ENCODE data around the gene RARA.

RARA gene

GRCh38 chr17:40309031-40309948 lies at the start of gene RARA:
Gene RARA (plus strand): TSS chr17:40309180. CDS start chr17:40331219, 22,039 bp downstream.
- no peak for DNase-seq (ENCODE audit: low spot score)

GRCh38 chr17:40259505-40259904 lies 49.5 kb upstream of the RARA start:
- DNase-seq (ENCODE audit: low spot score): no peak

DNA sequence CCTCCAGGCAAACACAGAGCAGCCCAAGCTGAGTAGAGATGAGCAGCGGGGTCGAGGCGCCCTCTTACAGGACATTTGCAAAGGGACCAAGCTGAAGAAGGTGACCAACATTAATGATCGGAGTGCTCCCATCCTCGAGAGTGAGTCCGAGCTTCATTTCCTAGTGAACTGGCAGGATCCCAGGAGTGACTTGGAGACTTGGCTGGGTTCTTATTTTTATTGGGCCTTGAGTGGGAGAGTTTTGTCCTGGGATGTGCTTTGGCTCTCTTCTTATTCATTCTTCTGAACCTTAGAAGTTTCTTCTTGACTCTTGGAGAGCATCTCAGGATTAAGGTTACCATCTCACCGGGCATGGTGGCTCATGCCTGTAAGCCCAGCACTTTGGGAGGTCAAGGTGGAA lies 48.5 kb upstream of the RARA start:
- DNase-seq (ENCODE audit: low spot score): no peak

GRCh38 chr17:40264458-40265185 lies 44.4 kb upstream of the RARA start:
- DNase-seq (ENCODE audit: low spot score): no peak

GRCh38 chr17:40265337-40265736 lies 43.6 kb upstream of the RARA start:
- DNase-seq (ENCODE audit: low spot score): no peak

DNA sequence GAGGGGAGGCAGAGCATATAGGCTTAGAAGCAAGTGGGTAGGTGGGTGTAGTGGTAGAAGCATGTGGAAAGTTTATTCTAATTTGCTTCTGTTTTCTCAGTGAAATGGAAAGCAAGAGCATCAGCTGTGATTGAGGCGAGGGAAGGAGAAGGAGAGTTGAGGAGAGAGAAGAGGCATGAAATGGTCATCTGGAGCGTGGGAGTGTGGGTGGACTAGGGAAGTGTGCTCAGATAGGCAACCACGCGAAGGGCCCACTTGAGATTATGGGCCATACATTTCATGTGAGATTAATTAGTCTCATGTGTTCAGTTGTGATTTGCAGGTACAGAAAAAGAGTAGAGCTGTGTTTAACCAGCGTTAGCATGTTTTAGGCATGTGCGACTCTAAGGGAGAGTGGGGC lies 42.1 kb upstream of the RARA start:
- DNase-seq (ENCODE audit: low spot score): no peak

DNA sequence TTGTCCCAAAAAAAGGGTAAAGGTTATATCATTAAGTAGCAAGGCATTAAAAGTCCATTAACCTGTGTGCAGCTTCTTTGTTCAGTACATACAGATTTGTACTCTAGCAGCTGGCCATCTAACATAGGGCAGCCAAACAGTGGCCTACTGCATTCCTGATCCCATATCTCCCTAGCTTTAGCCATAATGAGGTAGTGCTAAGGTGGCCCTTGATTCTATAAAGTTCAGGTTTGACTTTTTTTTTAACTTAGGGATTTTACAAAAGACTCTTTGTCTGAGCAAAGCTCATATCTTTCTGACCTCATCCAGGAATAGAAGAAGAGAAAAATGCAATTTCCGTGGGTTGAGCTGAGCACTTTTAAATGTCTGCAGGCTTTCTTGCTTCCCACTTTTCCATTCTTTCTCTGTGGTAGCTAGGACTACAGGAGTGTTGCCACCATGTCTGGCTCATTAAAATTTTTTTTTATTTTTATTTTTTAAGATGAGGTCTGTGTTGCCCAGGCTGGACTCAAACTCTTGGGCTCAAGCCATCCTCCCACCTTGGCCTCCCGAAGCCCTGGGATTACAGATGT lies 40.8 kb upstream of the RARA start:
- DNase-seq (ENCODE audit: low spot score): no peak

DNA sequence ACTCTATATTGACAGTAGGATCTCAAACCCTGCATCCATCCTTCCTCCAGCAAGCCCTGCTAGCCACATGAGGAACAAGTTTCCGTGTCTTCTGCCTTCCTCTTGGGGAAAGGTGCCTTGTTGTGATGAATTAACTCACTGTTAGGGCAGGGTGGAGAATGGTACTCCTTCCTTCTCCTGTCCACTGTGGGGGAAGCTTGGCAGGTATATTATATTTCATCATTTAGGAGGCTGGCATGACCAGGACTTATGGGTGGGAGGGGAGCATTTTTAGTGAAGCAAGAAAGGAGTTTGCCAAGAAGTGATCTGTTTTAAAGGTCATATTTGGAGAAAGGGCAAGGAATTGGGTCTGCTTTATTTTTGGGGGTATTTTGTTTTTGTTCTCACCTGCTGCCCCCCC lies 30.6 kb upstream of the RARA start:
- DNase-seq (ENCODE audit: low spot score): no peak

DNA sequence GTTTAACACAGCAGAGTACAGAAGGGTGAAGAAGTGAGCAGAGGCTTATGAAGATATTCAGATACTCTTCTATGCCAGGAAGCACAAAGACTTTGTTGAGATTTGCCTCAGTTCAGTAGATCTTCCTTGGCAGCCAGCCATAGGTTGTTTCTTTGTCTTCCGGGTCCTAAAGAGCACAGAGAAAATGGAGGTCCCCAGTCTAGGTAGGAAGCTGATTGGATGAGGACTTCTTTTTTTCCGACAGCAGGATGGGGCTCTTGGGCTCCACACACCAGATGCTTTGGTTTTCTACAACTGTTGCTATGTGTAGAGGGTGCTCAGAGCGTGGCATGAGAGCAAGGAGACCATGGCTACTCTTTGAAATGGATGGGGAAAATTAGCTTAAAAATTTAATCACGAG lies 29.6 kb upstream of the RARA start:
- DNase-seq (ENCODE audit: low spot score): no peak

DNA sequence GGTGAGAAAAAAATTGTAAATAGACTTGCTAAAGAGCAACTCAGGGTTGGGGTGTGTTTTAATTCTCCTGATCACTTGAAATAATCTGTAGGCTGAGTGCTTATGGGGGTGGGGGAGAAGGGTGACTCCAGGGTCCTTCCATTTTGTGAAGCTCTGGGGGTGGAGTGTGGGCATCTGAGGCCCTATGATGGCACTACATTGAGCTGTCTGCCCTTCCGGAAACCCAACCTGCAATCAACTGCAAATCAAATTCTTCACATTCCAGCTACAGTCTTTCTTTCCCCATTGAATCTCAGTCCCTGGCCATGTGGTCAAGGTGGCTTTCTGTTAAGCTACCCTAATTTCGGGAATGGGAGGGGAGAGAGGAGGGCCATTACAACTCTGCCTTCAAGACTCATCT lies 27.3 kb upstream of the RARA start:
- DNase-seq (ENCODE audit: low spot score): no peak

GRCh38 chr17:40283662-40284061 lies 25.3 kb upstream of the RARA start:
- DNase-seq (ENCODE audit: low spot score): no peak

DNA sequence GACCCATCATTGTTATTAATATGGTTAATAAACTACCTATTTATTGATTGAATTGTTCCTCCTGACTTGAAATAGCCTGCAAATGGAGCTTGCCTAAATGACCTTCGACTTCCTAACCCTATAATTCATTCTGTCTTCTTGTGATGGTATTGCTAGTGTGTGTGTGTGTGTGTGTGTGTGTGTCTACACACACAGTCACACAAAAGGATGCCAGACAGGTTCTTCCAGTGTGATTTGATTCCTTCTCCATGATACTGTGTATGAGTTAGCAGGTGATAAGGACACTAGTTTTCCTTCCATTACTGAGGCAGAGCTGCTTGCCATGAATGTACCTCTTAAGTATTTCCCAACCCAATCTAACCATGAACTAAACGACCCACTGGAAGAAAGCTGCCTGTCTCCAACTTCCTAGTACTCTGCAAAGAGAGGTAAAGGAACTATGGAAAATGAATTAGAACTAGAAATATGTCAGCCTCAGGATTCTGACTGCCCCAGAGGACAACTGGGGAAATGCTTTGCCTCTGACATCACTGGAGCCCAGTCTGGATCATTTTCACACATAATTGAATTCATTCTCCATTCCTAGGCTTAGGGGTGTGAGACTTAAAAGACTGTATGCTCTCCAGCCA lies 24.8 kb upstream of the RARA start:
- no peak for DNase-seq (ENCODE audit: low spot score)

DNA sequence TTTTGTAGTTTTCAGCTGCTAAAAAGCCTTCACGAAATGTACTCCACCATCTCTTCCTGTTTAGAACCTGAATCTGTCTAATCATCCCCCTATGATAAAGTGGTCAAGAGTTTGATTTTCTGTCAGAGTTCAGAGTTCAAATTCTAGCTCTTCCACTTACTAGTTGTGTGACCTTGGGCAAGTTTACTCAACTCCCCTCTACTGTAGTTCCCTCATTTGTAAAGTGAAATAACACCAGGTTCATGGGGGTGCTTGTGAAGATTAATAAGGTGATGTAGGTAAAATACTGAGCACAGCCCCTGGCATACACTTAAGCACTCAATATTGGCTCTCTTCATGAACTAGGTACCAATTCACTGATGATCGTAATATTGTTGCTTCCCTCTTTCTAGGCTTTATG lies 22.5 kb upstream of the RARA start:
- no peak for DNase-seq (ENCODE audit: low spot score)

GRCh38 chr17:40287159-40287493 lies 21.9 kb upstream of the RARA start:
- DNase-seq (ENCODE audit: low spot score): no peak

DNA sequence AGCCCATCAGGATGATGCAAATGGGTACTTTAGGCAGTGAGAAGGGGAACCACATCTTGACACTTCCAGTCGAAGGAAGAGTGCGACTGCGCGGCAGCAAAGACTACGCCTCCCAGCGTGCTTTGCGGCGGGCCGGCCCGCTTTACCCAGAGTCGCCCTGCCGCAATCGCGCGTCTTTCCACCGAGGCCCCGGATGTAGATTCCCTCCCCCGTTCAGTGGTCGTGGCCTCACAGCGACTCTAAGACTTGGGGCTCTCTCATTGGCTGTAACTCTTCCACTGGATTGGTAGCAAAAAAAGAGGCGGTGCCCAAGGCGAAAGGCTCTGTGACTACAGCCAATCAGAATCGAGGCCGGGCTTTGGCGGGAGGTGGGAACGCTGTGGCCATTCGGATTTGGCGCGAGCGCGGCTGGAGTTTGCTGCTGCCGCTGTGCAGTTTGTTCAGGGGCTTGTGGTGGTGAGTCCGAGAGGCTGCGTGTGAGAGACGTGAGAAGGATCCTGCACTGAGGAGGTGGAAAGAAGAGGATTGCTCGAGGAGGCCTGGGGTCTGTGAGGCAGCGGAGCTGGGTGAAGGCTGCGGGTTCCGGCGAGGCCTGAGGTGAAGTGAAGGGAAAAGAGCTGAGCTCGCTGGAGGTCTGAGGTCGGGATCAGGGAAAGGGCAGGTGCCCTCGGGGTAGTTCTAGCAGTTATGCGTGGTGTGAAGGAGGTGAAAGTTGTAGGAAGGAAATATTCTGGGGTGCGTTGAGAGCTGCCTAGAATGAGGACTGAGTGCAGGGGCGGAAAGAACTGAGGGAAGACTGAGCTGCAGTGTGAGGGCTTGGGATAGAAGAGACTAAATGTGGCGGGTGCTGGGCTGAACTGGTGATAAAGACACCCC lies 21.2 kb upstream of the RARA start, which contains the start of gene CDC6:
Gene CDC6, plus strand, starts transcription at position 386 of the 876 bp plus-strand sequence. CDS start 1,542 bp downstream, outside the sequence.
- peak; percentile 99 for DNase-seq (ENCODE audit: low spot score)

DNA sequence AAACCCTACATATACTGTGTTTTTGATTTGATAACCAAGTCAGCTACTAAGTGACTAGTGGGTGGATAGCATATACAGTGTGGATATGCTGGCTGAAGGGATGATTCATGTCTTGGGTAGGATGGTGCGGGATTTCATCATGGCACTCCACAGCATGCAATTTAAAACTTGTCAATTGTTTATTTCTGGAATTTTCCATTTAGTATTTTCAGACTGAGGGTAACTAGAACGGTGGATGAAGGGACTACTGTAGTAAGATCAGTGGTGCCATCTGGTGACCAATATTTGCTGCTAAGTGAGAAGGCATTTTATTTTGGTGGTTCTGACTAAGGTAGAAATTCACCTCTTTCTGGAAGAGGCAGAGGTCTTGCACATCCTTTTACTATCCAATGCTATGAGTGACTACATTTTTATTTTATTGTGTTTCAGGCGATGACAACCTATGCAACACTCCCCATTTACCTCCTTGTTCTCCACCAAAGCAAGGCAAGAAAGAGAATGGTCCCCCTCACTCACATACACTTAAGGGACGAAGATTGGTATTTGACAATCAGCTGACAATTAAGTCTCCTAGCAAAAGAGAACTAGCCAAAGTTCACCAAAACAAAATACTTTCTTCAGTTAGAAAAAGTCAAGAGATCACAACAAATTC lies 18.2 kb upstream of the RARA start:
- DNase-seq (ENCODE audit: low spot score): peak; percentile 28

DNA sequence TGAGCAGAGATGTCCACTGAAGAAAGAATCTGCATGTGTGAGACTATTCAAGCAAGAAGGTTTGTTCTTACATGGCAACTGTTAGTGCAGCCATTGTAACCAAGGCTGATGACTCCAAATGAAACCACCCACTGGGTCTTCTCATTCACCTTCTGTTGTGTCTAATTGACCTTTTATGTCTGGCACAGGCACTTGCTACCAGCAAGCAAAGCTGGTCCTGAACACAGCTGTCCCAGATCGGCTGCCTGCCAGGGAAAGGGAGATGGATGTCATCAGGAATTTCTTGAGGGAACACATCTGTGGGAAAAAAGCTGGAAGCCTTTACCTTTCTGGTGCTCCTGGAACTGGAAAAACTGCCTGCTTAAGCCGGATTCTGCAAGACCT lies 17.7 kb upstream of the RARA start:
- DNase-seq (ENCODE audit: low spot score): no peak

GRCh38 chr17:40293363-40293762 lies 15.6 kb upstream of the RARA start:
- no peak for DNase-seq (ENCODE audit: low spot score)

DNA sequence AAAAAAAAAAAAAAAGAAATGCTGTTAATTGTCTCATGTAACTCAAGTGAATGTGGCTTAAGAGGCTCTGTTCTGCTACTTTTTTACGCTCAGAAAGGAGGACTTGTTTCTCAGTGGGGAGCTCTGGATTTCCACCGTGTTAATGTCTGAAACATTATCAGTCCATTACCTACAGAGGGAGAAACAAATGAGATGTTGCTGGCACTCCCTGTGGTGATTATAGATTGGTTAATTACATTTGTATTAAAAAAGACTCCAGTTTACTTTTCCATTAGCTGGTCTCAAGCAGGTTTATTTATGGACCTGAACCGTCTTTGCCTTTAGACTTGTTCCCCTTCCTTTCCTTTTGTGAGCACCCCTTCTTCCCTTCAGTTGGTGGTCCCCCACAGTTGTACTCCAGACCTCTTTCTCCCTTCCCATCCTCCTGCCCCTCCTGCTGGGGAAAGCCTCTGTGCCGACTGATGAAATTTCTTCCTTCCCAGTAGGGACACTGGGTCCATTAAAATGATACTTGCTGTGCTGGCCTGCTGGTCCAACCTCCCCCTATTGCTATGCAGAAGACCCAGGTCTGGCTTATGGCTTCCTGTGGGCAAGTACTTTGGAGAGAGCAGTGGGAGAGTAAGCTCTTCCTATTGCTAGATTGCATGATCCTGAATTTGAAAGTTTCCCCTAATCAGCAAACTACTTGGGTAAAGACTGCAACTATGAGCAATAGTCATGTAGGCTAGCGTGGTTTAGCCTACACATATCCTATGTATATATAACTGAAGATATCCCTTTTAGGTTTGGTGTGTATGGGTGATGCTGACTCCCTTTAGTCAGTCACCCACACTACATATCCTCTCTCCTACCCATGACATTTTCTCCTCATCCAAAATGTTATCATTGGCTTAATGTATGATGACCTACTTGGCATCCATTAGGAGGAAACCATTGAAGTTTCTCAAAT lies 13.2 kb upstream of the RARA start:
- no peak for DNase-seq (ENCODE audit: low spot score)

- no peak for DNase-seq (ENCODE audit: low spot score)
These were observed 11.5 kb upstream of the RARA start for GRCh38 chr17:40297511-40297910.

All from germinal center (tissue), 1 donor.